ENCODE measurements around the gene BAIAP2.

The BAIAP2 gene

GRCh38 chr17:81091774-81092517 lies 57.0 kb downstream of the BAIAP2 start:
- no peak for DNase-seq

GRCh38 chr17:81092518-81093095 lies 57.7 kb downstream of the BAIAP2 start:
- DNase-seq = no peak

GRCh38 chr17:81093619-81094508 lies 58.9 kb downstream of the BAIAP2 start:
- no peak for DNase-seq

GRCh38 chr17:81094509-81095382 lies 59.8 kb downstream of the BAIAP2 start:
- DNase-seq = peak; percentile 85

- no peak for DNase-seq
Observed at GRCh38 chr17:81095383-81095762, 60.4 kb downstream of the BAIAP2 start.

- DNase-seq = no peak
Observed at GRCh38 chr17:81096741-81097133, 61.8 kb downstream of the BAIAP2 start.

- DNase-seq = no peak
Observed at GRCh38 chr17:81097134-81097942, 62.4 kb downstream of the BAIAP2 start.

GRCh38 chr17:81097943-81098308 lies 63.0 kb downstream of the BAIAP2 start:
- no peak for DNase-seq

- no peak for DNase-seq
Observed at GRCh38 chr17:81099888-81100287, 64.9 kb downstream of the BAIAP2 start.

GRCh38 chr17:81100668-81101067 lies 65.7 kb downstream of the BAIAP2 start:
- DNase-seq = no peak

- DNase-seq = peak; percentile 49
Observed at GRCh38 chr17:81101614-81102306, 66.8 kb downstream of the BAIAP2 start.

GRCh38 chr17:81102352-81102751 lies 67.4 kb downstream of the BAIAP2 start:
- no peak for DNase-seq

- no peak for DNase-seq
Observed at GRCh38 chr17:81102869-81103268, 67.9 kb downstream of the BAIAP2 start.

- no peak for DNase-seq
Observed at GRCh38 chr17:81103379-81103778, 68.4 kb downstream of the BAIAP2 start.

GRCh38 chr17:81106716-81107115 lies 71.8 kb downstream of the BAIAP2 start:
- DNase-seq = no peak

GRCh38 chr17:81108220-81108619 lies 73.3 kb downstream of the BAIAP2 start:
- DNase-seq = no peak

- DNase-seq = no peak
Observed at GRCh38 chr17:81109957-81110356, 75.0 kb downstream of the BAIAP2 start.

GRCh38 chr17:81110488-81111040 lies 75.6 kb downstream of the BAIAP2 start:
- no peak for DNase-seq

- no peak for DNase-seq
Observed at GRCh38 chr17:81111066-81111465, 76.1 kb downstream of the BAIAP2 start.

- no peak for DNase-seq
Observed at GRCh38 chr17:81112450-81112849, 77.5 kb downstream of the BAIAP2 start.

- no peak for DNase-seq
Observed at GRCh38 chr17:81113158-81113724, 78.3 kb downstream of the BAIAP2 start.
